Renal cortical epithelial cell (primary cell): ENCODE measurements around the gene GCSAM. TPM values are rescaled to one million over a fixed set of nuclear protein-coding genes. Genes with fewer than 3 reads are reported as not detected.

Source experiments
- DNase-seq: peaks from one replicate; pipeline ENCODE4 v3.0.0-alpha.2; 2011; ENCODE audit warnings: low read depth
- total RNA-seq: library from RNA; depleted of rRNA; stranded (reverse); fragments of >200 nt; gene quantifications from 2 replicates; pipeline ENCODE4 v1.2.3, GENCODE V29; 2014

GCSAM gene
- total RNA-seq, 1 donor from 2014 or later = not detected

- DNase-seq = peak; percentile 34
Observed at GRCh38 chr3:112104774-112105173, 28.3 kb downstream of the GCSAM start.

GRCh38 chr3:112101916-112102315 lies 31.1 kb downstream of the GCSAM start:
- DNase-seq = peak; percentile 96

- DNase-seq = peak; percentile 100
Observed at GRCh38 chr3:112097378-112097777, 35.7 kb downstream of the GCSAM start.

GRCh38 chr3:112096176-112096575 lies 36.9 kb downstream of the GCSAM start:
- no peak for DNase-seq

GRCh38 chr3:112095731-112096130 lies 37.3 kb downstream of the GCSAM start:
- DNase-seq = no peak

GRCh38 chr3:112093180-112093522 lies 39.9 kb downstream of the GCSAM start:
- peak; percentile 53 for DNase-seq

GRCh38 chr3:112092496-112093179 lies 40.4 kb downstream of the GCSAM start:
- peak; percentile 84 for DNase-seq

GRCh38 chr3:112090887-112091586 lies 42.0 kb downstream of the GCSAM start:
- no peak for DNase-seq

- DNase-seq = no peak
Observed at GRCh38 chr3:112089956-112090886, 42.8 kb downstream of the GCSAM start.

GRCh38 chr3:112088944-112089343 lies 44.1 kb downstream of the GCSAM start:
- no peak for DNase-seq

GRCh38 chr3:112087746-112088145 lies 45.3 kb downstream of the GCSAM start:
- no peak for DNase-seq

GRCh38 chr3:112086875-112087524 lies 46.0 kb downstream of the GCSAM start:
- peak; percentile 74 for DNase-seq

GRCh38 chr3:112086076-112086854 lies 46.8 kb downstream of the GCSAM start, which contains the start of gene C3orf52:
Gene C3orf52 (plus strand): TSS chr3:112086389. CDS start chr3:112086408, 19 bp downstream.
- DNase-seq = peak; percentile 66

- no peak for DNase-seq
Observed at GRCh38 chr3:112085735-112086075, 47.3 kb downstream of the GCSAM start.

- DNase-seq = peak; percentile 54
Observed at GRCh38 chr3:112084980-112085705, 47.9 kb downstream of the GCSAM start.

- no peak for DNase-seq
Observed at GRCh38 chr3:112083239-112083638, 49.8 kb downstream of the GCSAM start.

- no peak for DNase-seq
Observed at GRCh38 chr3:112078125-112079083, 54.6 kb downstream of the GCSAM start.

GRCh38 chr3:112074616-112075497 lies 58.2 kb downstream of the GCSAM start:
- DNase-seq = peak; percentile 99
